ENCODE results near the gene ASRGL1. TPM values are rescaled to one million over a fixed set of nuclear protein-coding genes. Genes with fewer than 3 reads are reported as not detected.

Gene ASRGL1
- total RNA-seq, 1 experiment from 2014 or later = 5.1 TPM

Other genes with a start within 250 kb of the ASRGL1 start
- 20.5 and 46.2 TPM in 2 replicates for gene INCENP, start 213.4 kb upstream of the ASRGL1 start, total RNA-seq (2014; rRNA removed; shearing (Covaris generic); ENCODE audit: low replicate concordance)
- not detected in 2 replicates for gene SCGB1D1, start 147.2 kb upstream of the ASRGL1 start, total RNA-seq (2014; rRNA removed; shearing (Covaris generic); ENCODE audit: low replicate concordance)
- gene SCGB2A1, start 128.8 kb upstream of the ASRGL1 start, total RNA-seq (2014; rRNA removed; shearing (Covaris generic); ENCODE audit: low replicate concordance) = not detected in 2 replicates
- not detected in 2 replicates for gene SCGB1D2, start 95.2 kb upstream of the ASRGL1 start, total RNA-seq (2014; rRNA removed; shearing (Covaris generic); ENCODE audit: low replicate concordance)
- not detected in 2 replicates for gene SCGB2A2, start 67.3 kb upstream of the ASRGL1 start, total RNA-seq (2014; rRNA removed; shearing (Covaris generic); ENCODE audit: low replicate concordance)
- gene SCGB1D4, start 38.4 kb upstream of the ASRGL1 start, total RNA-seq (2014; rRNA removed; shearing (Covaris generic); ENCODE audit: low replicate concordance) = not detected in 2 replicates
- gene SCGB1A1, start 81.6 kb downstream of the ASRGL1 start, total RNA-seq (2014; rRNA removed; shearing (Covaris generic); ENCODE audit: low replicate concordance) = not detected in 2 replicates
- 110 and 122 TPM in 2 replicates for gene AHNAK, start 209.4 kb downstream of the ASRGL1 start, total RNA-seq (2014; rRNA removed; shearing (Covaris generic); ENCODE audit: low replicate concordance)
- 2,571 and 3,577 TPM in 2 replicates for gene EEF1G, start 236.4 kb downstream of the ASRGL1 start, total RNA-seq (2014; rRNA removed; shearing (Covaris generic); ENCODE audit: low replicate concordance)